HEK293T (cell line): ENCODE results near the gene PCCB.

Experiments used
- CTCF ChIA-PET: fragments of 350-600 bp; formaldehyde crosslinking; extraction: SDS; loops from one replicate; lab custom pipeline; 2021; ENCODE audit warnings: antibody characterized with exemption, inconsistent platforms; lab: Yijun Ruan, JAX
- POLR2A ChIA-PET: fragments of 350-600 bp; formaldehyde crosslinking; extraction: SDS; loops from one replicate; lab custom pipeline; 2020; ENCODE audit warnings: antibody characterized with exemption, inconsistent platforms; lab: Yijun Ruan, JAX
- DNase-seq: peaks from one replicate; pipeline ENCODE4 v3.0.0; 2012; ENCODE audit warnings: mixed read lengths; ENCODE audit errors: extremely low spot score
- ARNT ChIP-seq: fragments of 450-650 bp; IDR thresholded peaks from 2 replicates; pipeline ENCODE4 v1.6.1; 2017; ENCODE audit warnings: mild to moderate bottlenecking
- BHLHE40 ChIP-seq: fragments of 450-650 bp; IDR thresholded peaks from 2 replicates; pipeline ENCODE4 v1.6.1; 2016; ENCODE audit warnings: mild to moderate bottlenecking, moderate library complexity, borderline replicate concordance
- CTBP1 ChIP-seq: fragments of 450-650 bp; IDR thresholded peaks from 2 replicates; pipeline ENCODE4 v1.6.1; 2016; ENCODE audit warnings: borderline replicate concordance
- ELF4 ChIP-seq: fragments of 450-650 bp; IDR thresholded peaks from 2 replicates; pipeline ENCODE4 v1.6.1; 2017; ENCODE audit warnings: antibody characterized with exemption
- FOXA1 ChIP-seq: fragments of 450-650 bp; IDR thresholded peaks from 2 replicates; pipeline ENCODE4 v1.6.1; 2016; ENCODE audit warnings: mild to moderate bottlenecking
- FOXK2 ChIP-seq: fragments of 450-650 bp; IDR thresholded peaks from 2 replicates; pipeline ENCODE4 v1.6.1; 2016; ENCODE audit warnings: mild to moderate bottlenecking
- FOXM1 ChIP-seq: fragments of 450-650 bp; IDR thresholded peaks from 2 replicates; pipeline ENCODE4 v1.6.1; 2017; ENCODE audit warnings: mild to moderate bottlenecking, borderline replicate concordance
- HDGF ChIP-seq: fragments of 450-650 bp; IDR thresholded peaks from 2 replicates; pipeline ENCODE4 v1.6.1; 2017; ENCODE audit warnings: antibody characterized with exemption, borderline replicate concordance
- L3MBTL2 ChIP-seq: fragments of 450-650 bp; conservative IDR thresholded peaks from 2 replicates; pipeline ENCODE4 v1.6.1; 2016; ENCODE audit warnings: mild to moderate bottlenecking
- LEF1 ChIP-seq: fragments of 450-650 bp; IDR thresholded peaks from 2 replicates; pipeline ENCODE4 v1.6.1; 2017; ENCODE audit warnings: mild to moderate bottlenecking, borderline replicate concordance
- NFRKB ChIP-seq: fragments of 450-650 bp; IDR thresholded peaks from 2 replicates; pipeline ENCODE4 v1.6.1; 2016; ENCODE audit warnings: mild to moderate bottlenecking, moderate library complexity
- SP1 ChIP-seq: fragments of 450-650 bp; IDR thresholded peaks from 2 replicates; pipeline ENCODE4 v1.6.1; 2017
- SUZ12 ChIP-seq: fragments of 450-650 bp; IDR thresholded peaks from 2 replicates; pipeline ENCODE4 v1.6.1; 2016; ENCODE audit warnings: mild to moderate bottlenecking
- TARDBP ChIP-seq: fragments of 450-650 bp; IDR thresholded peaks from 2 replicates; pipeline ENCODE4 v1.6.1; 2016
- ZNF384 ChIP-seq: fragments of 450-650 bp; IDR thresholded peaks from 2 replicates; pipeline ENCODE4 v1.6.1; 2016
- TF ChIP-seq, protein P1 (sequence below): fragments of 450-650 bp; IDR thresholded peaks from 2 replicates; pipeline ENCODE4 v1.6.1; 2016

The PCCB gene

DNA sequence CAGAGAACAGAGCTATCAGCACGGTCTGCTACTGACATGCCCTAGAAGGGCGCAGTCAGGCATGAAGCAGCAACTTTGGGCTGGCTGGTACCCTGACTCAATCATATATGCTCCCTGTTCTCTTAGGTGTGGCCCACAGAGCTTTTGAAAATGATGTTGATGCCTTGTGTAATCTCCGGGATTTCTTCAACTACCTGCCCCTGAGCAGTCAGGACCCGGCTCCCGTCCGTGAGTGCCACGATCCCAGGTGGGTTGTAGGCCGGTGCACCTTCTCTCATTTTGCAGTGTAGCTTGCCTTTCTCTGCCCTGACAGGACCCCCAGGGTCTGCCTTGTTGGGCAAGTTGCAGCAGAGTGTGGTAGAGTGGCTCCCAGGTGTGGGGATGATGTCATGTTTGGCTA is 47.7 kb downstream of the PCCB start:
- TF ChIP-seq SUZ12: no peak
- no peak for TF ChIP-seq FOXA1
- no peak for TF ChIP-seq ELF4
- no peak for TF ChIP-seq ARNT
- TF ChIP-seq, protein P1, sequence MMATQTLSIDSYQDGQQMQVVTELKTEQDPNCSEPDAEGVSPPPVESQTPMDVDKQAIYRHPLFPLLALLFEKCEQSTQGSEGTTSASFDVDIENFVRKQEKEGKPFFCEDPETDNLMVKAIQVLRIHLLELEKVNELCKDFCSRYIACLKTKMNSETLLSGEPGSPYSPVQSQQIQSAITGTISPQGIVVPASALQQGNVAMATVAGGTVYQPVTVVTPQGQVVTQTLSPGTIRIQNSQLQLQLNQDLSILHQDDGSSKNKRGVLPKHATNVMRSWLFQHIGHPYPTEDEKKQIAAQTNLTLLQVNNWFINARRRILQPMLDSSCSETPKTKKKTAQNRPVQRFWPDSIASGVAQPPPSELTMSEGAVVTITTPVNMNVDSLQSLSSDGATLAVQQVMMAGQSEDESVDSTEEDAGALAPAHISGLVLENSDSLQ: no peak
- no peak for TF ChIP-seq TARDBP
- no peak for TF ChIP-seq NFRKB
- TF ChIP-seq FOXM1: no peak
- no peak for TF ChIP-seq CTBP1
- no peak for TF ChIP-seq FOXK2
- TF ChIP-seq L3MBTL2: no peak
- no peak for TF ChIP-seq SP1
- no peak for TF ChIP-seq LEF1
- no peak for TF ChIP-seq ZNF384
- TF ChIP-seq BHLHE40: no peak
- TF ChIP-seq HDGF: no peak
- CTCF ChIA-PET: no interaction called here
- POLR2A ChIA-PET: no interaction called here
- DNase-seq: no peak

DNA sequence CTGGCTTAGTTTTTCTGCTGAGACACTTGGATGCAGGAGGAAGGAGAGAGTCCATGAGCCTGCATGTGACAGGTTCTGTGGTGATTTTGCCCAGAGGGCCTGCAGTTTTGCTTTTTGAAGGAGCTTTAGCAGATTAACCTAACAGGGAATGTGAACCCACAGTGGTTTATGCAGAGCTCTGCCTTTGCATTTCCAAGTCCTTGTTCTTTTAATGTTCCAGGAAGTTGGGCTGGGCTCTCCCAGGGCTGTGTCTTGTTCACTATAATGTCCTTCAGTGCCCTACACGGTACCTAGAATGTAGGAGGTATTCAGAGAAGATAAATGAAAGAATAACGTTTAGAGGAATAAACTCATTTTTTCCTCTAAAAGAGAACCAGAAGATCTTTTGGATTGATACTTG is 50.3 kb downstream of the PCCB start:
- CTCF ChIA-PET: no interaction called here
- POLR2A ChIA-PET: no interaction called here
- TF ChIP-seq CTBP1 (no peak), ZNF384 (no peak), FOXM1 (no peak), NFRKB (no peak), LEF1 (no peak), FOXK2 (no peak)
- TF ChIP-seq, protein P1: no peak
- no peak for DNase-seq

DNA sequence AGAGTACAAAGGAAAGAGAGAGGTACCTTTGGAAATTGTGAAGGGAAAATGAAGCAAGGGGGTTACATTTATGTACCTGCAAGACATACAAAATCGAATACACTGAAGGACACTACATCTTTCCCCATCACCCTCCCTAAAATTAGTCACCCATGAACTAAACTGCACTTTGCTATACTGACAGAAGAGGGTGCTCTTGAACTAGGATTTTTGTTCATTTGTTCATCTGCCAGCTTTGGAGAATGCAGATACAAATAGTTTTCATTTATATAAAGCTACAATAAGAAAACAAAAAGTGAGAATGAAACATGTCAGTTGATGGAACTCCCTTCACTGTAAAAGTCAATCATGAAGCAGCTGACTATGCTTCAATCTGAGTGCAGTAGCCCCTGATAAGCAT is 55.7 kb downstream of the PCCB start:
- ChIA-PET POLR2A (interaction anchor here (0.7 kb wide), 1 partner anchor 109 kb away, joined by 3 read pairs; no protein-coding TSS in a partner anchor), CTCF (interaction anchor here (0.5 kb wide), 1 partner anchor 334 kb away, joined by 3 read pairs; no protein-coding TSS in a partner anchor)
- no peak for TF ChIP-seq FOXA1
- no peak for TF ChIP-seq SP1
- no peak for DNase-seq

DNA sequence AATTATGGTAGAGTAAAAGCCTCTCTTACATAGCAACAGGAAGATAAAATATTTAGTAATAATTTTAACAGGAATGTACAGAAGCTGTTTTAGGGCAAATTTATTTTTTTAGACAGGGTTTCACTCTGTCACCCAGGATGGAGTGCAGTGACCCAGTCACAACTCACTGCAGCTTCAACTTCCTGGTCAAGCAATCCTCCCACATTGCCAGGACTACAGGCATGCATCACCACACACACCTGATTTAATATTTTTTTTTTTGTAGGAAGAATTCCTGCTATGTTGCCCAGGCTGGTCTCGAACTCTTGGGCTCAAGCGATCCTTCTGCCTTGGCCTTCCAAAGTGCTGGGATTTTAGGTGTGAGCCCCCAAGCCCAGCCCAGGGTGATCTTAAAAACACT is 61.1 kb downstream of the PCCB start:
- TF ChIP-seq ZNF384 (no peak), CTBP1 (no peak), SUZ12 (no peak), FOXK2 (no peak)
- CTCF ChIA-PET: no interaction called here
- POLR2A ChIA-PET: no interaction called here

DNA sequence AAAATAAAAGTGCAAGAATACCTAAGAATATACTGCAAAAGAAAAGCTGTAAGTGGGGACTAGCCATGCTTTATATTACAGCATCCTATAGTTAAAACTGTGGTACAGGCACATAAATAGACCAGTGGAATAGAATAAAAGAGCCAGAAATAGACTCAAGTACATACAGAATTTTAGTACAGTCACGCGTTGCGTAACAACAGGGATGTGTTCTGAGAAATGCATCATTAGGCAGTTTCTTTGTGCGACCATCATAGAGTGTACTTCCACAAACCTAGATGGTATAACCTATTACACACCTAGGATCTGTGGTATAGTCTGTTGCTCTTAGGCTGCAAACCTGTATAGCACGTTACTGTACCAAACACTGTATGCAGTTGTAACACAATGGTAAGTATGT is 61.8 kb downstream of the PCCB start:
- ChIA-PET CTCF (no interaction called here), POLR2A (no interaction called here)
- no peak for TF ChIP-seq TARDBP
- no peak for TF ChIP-seq SUZ12
- no peak for TF ChIP-seq ELF4
- TF ChIP-seq ZNF384: no peak
- TF ChIP-seq, protein P1: no peak
- DNase-seq: no peak

More for the DNA sequence above, 61.1 kb downstream of the PCCB start:
- no peak for DNase-seq

DNA sequence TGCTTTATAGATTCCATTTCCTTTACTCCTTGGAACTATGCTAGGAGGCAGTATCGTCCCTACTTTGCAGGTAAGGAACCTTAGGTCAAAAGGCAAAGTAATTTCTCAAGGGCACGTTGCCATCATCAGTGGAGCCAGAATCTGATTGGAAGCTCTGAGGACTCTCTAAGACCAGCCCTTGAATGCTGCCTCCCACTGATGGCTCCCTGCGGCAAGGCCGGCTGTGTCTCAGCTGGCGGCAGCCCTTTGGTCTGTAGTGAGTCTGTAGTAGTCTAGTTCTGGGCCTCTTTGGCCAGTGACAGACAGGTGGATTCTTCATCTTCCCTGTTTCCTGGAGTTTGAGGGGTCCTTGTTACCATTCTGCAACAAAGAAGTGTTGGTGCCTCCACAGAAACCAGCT is 76.2 kb downstream of the PCCB start:
- ChIA-PET POLR2A (no interaction called here), CTCF (no interaction called here)
- no peak for DNase-seq
- TF ChIP-seq, protein P1: no peak
- TF ChIP-seq BHLHE40 (no peak), SP1 (no peak), TARDBP (no peak), SUZ12 (no peak), FOXM1 (no peak), ARNT (no peak), FOXK2 (no peak), L3MBTL2 (no peak), ELF4 (no peak), FOXA1 (no peak), LEF1 (no peak), ZNF384 (no peak), NFRKB (no peak), HDGF (no peak), CTBP1 (no peak)

DNA sequence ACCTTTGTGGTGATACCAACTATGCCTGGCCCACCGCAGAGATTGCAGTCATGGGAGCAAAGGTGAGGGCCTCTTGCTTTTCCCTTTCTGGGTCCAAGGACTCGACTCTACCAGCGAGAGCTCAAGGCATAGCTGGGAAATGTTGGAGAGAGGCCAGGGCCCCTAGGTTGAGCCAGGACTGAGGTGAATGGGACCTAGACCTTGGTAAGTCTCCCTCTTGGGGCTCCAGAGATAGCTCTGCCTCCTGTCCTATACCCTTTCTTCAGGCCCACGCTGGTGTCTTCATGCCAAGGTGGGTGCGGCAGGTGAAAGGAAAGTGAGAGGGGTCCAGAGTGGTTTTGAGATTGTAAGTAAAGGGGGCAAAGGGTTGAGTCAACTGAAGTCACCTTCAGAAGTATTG is 77.5 kb downstream of the PCCB start:
- POLR2A ChIA-PET: no interaction called here
- CTCF ChIA-PET: no interaction called here
- no peak for TF ChIP-seq ELF4
- no peak for TF ChIP-seq TARDBP
- no peak for TF ChIP-seq FOXK2
- TF ChIP-seq L3MBTL2: no peak
- TF ChIP-seq BHLHE40: no peak
- TF ChIP-seq HDGF: no peak
- no peak for TF ChIP-seq FOXA1
- no peak for TF ChIP-seq SUZ12
- TF ChIP-seq LEF1: no peak
- TF ChIP-seq, protein P1: no peak
- no peak for DNase-seq
